Heart left ventricle (tissue), 16 donors: ENCODE results near the gene BMX. TPM values are rescaled to one million over a fixed set of nuclear protein-coding genes. Genes with fewer than 3 reads are reported as not detected.

ENCODE experiments used
- ATAC-seq, 4 donors: fragments of 200-7000 bp; cut with Tn5 transposase; one replicate each; pipeline ENCODE4 v1.9.1; 2020 to 2022; ENCODE audit warnings: moderate library complexity in 4 of 4, mild to moderate bottlenecking in 3 of 4, moderate number of reproducible peaks in 1 of 4
- DNase-seq, 5 donors: peaks; one replicate each; pipeline ENCODE4 v3.0.0-alpha.2; 2020
- H3K27ac ChIP-seq, 12 donors: fragments of 200-600 bp; sonication (generic) in 4 of 12; one replicate each; pipeline versions ENCODE4 v1.5.0 to v1.8.0; 2016 to 2022; ENCODE audit warnings: mild to moderate bottlenecking in 2 of 12
- H3K27me3 ChIP-seq, 9 donors: fragments of 200-600 bp; sonication (generic) in 2 of 9; one replicate each; pipeline versions ENCODE4 v1.5.1 to v1.8.0; 2016 to 2022; ENCODE audit warnings: mild to moderate bottlenecking in 3 of 9
- H3K36me3 ChIP-seq, 9 donors: fragments of 200-600 bp; sonication (generic) in 2 of 9; one replicate each; pipeline versions ENCODE4 v1.5.0 to v1.8.0; 2018 to 2022; ENCODE audit warnings: mild to moderate bottlenecking in 2 of 9
- H3K4me1 ChIP-seq, 12 donors: fragments of 200-600 bp; sonication (generic) in 4 of 12; one replicate each; pipeline versions ENCODE4 v1.5.0 to v1.8.0; 2016 to 2022; ENCODE audit warnings: mild to moderate bottlenecking in 3 of 12
- H3K4me3 ChIP-seq, 12 donors: fragments of 200-600 bp; sonication (generic) in 4 of 12; one replicate each; pipeline versions ENCODE4 v1.5.0 to v1.8.0; 2017 to 2022; ENCODE audit warnings: mild to moderate bottlenecking in 9 of 12, moderate library complexity in 4 of 12
- H3K9me3 ChIP-seq, 12 donors: fragments of 200-600 bp; sonication (generic) in 4 of 12; one replicate each; pipeline versions ENCODE4 v1.5.0 to v1.8.0; 2016 to 2022; ENCODE audit warnings: mild to moderate bottlenecking in 1 of 12
- POLR2A ChIP-seq, 2 donors: fragments of 450-650 bp; IDR thresholded peaks; one replicate each; pipeline ENCODE4 v1.6.1; 2017; ENCODE audit warnings: antibody characterized with exemption in 2 of 2, mild to moderate bottlenecking in 2 of 2, moderate library complexity in 2 of 2
- WGBS, 4 donors: extraction: QIAGEN DNeasy Blood & Tissue Kit in 2 of 4; methylation state at CpG; one replicate each; pipeline versions ENCODE4 v1.1.5 to v1.1.7; 2013 to 2018; 5-methylcytosine and 5-hydroxymethylcytosine counted together
- intact Hi-C, 10 donors: fragments of 100-400 bp; cut with DNase I; formaldehyde crosslinking; loops; one replicate each; pipeline versions ENCODE4 v1.11.1 to v1.14.2; 2022
- polyA plus RNA-seq, 2 donors: library from polyadenylated mRNA; stranded (reverse); fragments of 200-250 nt; gene quantifications; one replicate each; pipeline ENCODE4 v1.2.3, GENCODE V29; 2013
- total RNA-seq, 9 donors: library from RNA; depleted of rRNA in 2 of 9; stranded (reverse); fragments of >200 nt in 2 of 9; fragmentation: NEBNext Ultra II Directional in 3 of 9; extraction: Animal tissue kit (Norgen Biotek cat#: 25700) in 3 of 9; gene quantifications; one replicate each; pipeline versions ENCODE4 v1.1.0 to v1.2.4, GENCODE V29; 2016 to 2023
- TF ChIP-seq, protein P1 (sequence below), 12 donors: fragments of 200-600 bp; sonication (generic) in 4 of 12; IDR thresholded peaks; one replicate each; pipeline versions ENCODE4 v1.5.0 to v1.8.0; 2018 to 2022; ENCODE audit warnings: antibody characterized with exemption in 12 of 12, mild to moderate bottlenecking in 5 of 12
- donor health status: ischemic (EF 13 %, LVEDD 7.1; RV severe dilation, severe dysfunction).
- donor health status: healthy with polysubstance abuse.
- donor health status: DM: no; HTN: yes; CAD: no.
- donor health status: DM: no; HTN: no; CAD: no.
- donor health status: ischemic (EF 25% LVEDD 6.9; RV normal size, moderate dysfunction).
- donor health status: ischemic (EF 25% LVEDD 5.7; RV mildly dilated, moderate dysfunction).
- donor health status: healthy.
- donor health status: DM: yes; HTN: yes; CAD: no.
- donor health status: ischemic (EF 35%, LVEDD 5.7; RV mildly dilated, moderate dysfunction).
- donor health status: nonischemic (EF 11% LVEDD 7.7; RV severe dilation, severe dysfunction).
- donor health status: DM: yes; HTN: yes; CAD: no.
- donor health status: PGD.
- donor health status: ischemic (EF 29% LVEDD 5.4; RV normal size, mild dysfunction).
- donor health status: nonischemic (EF 23%, LVEDD 6.1; RV moderate dilation, normal function).

BMX gene
- total and polyA plus RNA-seq, 11 donors: 0.47 to 2.8 (median 1.3) TPM

DNA sequence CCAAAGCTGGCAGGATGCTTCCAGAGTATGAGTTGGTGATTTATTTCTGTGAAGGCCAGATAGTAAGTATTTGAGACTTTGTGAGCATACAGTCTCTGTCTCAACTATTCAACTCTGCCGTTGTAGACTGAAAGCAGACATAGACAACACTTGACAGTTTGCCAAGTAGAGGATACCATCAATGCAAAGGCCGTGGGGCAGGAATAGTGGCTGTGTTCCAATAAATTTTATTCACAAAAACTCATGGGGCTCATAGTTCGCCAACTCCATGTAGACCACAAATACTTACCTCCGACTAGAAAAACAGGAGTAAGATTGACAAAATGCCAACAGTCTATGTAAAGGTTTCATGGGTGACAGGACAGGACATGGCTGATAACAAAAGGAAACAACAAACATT lies 3.8 kb upstream of the BMX start:
- Histone ChIP-seq H3K9me3 (no peaks in the 10 kb centered on the region), H3K4me1 (peaks cover 0 to 13% (median 0%) of the 10 kb centered on the region in 12 donors), H3K27me3 (peaks cover 0 to 31% (median 0%) of the 10 kb centered on the region in 9 donors), H3K4me3 (no peak overlapping the region), H3K36me3 (no peaks in the 10 kb centered on the region), H3K27ac (no peak overlapping the region)
- intact Hi-C loops: loop anchor here in 8 of 10 donors (5.0 to 10.0 kb wide), 6 partner anchors 65 to 158 kb away; no protein-coding TSS in a partner anchor
- no peak for TF ChIP-seq POLR2A (IDR thresholded peaks at IDR 0.05)
- TF ChIP-seq, protein P1, sequence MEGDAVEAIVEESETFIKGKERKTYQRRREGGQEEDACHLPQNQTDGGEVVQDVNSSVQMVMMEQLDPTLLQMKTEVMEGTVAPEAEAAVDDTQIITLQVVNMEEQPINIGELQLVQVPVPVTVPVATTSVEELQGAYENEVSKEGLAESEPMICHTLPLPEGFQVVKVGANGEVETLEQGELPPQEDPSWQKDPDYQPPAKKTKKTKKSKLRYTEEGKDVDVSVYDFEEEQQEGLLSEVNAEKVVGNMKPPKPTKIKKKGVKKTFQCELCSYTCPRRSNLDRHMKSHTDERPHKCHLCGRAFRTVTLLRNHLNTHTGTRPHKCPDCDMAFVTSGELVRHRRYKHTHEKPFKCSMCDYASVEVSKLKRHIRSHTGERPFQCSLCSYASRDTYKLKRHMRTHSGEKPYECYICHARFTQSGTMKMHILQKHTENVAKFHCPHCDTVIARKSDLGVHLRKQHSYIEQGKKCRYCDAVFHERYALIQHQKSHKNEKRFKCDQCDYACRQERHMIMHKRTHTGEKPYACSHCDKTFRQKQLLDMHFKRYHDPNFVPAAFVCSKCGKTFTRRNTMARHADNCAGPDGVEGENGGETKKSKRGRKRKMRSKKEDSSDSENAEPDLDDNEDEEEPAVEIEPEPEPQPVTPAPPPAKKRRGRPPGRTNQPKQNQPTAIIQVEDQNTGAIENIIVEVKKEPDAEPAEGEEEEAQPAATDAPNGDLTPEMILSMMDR (IDR thresholded peaks at IDR 0.05): no peak
- WGBS, 4 donors: 41 to 51% (median 45%) methylated on average over 4 of the region's 4 CpGs
- ATAC-seq: no peak
- DNase-seq: no peak

DNA sequence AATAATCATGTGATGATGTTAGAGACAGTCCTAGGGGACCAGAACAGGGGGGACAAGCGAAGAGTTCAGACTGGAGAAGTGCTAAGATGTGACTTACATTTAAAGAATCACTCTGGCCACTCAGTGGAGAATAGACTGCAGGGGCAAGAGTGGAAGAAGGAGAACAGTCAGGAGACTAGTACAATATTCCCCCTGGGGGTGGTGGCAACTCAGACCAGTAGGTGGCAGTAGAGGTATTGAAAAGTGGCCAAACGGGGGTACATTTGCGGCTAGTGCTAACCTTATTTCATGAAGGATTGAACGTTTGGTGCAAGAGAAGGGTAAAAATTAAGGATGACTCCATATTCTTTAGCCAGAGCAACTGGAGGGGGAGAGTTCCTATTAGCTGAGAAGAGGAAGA lies 2.7 kb upstream of the BMX start:
- H3K4me1 ChIP-seq: peaks cover 0 to 13% (median 0%) of the 10 kb centered on the region in 12 donors
- H3K36me3 ChIP-seq: no peaks in the 10 kb centered on the region
- H3K27ac ChIP-seq: no peak overlapping the region
- ATAC-seq: peak in 1 of 4 donors; percentile 36
- TF ChIP-seq, protein P1 (IDR thresholded peaks at IDR 0.05): peak; percentile 39 to 63 (median 56)
- no peak for TF ChIP-seq POLR2A (IDR thresholded peaks at IDR 0.05)
- peaks cover 0 to 32% (median 0%) of the 10 kb centered on the region in 9 donors for H3K27me3 ChIP-seq
- H3K9me3 ChIP-seq: no peaks in the 10 kb centered on the region
- no peak overlapping the region for H3K4me3 ChIP-seq
- intact Hi-C loops: loop anchor here in 9 of 10 donors (1.0 to 10.0 kb wide), 8 partner anchors 64 to 157 kb away; no protein-coding TSS in a partner anchor
- DNase-seq: peak in 3 of 5 donors; percentile 26 to 34 (median 33)
- 11 to 19% (median 17%) methylated on average over 4 of the region's 4 CpGs for WGBS, 4 donors

DNA sequence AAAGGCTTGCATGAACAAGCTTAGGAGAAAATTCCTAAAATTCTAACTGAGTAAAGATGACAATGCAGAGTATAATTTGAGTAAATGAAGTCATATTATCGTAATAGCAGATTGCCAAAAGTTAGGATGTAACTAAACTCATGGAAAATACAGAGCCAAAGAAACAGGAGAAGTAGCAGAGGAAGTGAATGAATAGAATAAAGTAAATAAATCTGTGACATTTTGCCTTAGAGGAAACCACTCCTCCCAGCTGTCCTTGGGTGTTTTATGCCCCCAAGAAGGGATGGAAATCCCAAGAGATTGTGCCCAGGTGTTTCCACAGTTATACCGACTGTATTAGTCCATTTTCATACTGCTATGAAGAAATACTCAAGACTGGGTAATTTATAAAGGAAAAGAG lies 1.9 kb upstream of the BMX start:
- H3K36me3 ChIP-seq: no peaks in the 10 kb centered on the region
- DNase-seq: no peak
- H3K4me3 ChIP-seq: no peak overlapping the region
- intact Hi-C loops: loop anchor here in 9 of 10 donors (1.0 to 10.0 kb wide), 8 partner anchors 64 to 156 kb away; no protein-coding TSS in a partner anchor
- peaks cover 0 to 10% (median 0%) of the 10 kb centered on the region in 12 donors for H3K4me1 ChIP-seq
- no peak for ATAC-seq
- 47 to 73% (median 65%) methylated on average over 2 of the region's 2 CpGs for WGBS, 4 donors
- TF ChIP-seq, protein P1 (IDR thresholded peaks at IDR 0.05): no peak
- TF ChIP-seq POLR2A (IDR thresholded peaks at IDR 0.05): no peak
- H3K9me3 ChIP-seq: no peaks in the 10 kb centered on the region
- peaks cover 0 to 29% (median 0%) of the 10 kb centered on the region in 9 donors for H3K27me3 ChIP-seq
- H3K27ac ChIP-seq: no peak overlapping the region

DNA sequence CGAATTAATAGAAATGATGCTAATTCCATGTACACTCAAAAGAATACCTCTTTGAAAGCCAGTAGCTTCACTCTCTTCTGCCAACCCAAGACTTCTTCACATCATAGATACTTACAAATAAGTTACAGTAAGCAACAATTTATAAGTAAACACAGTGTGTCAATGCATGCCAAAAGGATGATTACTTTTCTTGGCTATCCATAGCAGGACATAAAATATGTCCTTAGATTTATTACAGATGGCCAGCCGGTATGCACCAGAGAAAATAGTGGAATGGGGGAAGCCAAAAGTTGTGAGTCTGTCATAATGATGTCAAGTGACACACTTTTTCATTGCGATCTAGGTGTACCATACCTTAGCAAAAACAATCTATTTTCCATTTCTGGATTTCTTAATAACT lies 631 bp upstream of the BMX start:
- intact Hi-C loops: loop anchor here in 9 of 10 donors (2.0 to 10.0 kb wide), 7 partner anchors 62 to 155 kb away; no protein-coding TSS in a partner anchor
- H3K27me3 ChIP-seq: peaks cover 0 to 30% (median 0%) of the 10 kb centered on the region in 9 donors
- no peak for TF ChIP-seq POLR2A (IDR thresholded peaks at IDR 0.05)
- TF ChIP-seq, protein P1 (IDR thresholded peaks at IDR 0.05): no peak
- no peaks in the 10 kb centered on the region for H3K9me3 ChIP-seq
- WGBS, 4 donors: 73 to 88% (median 79%) methylated on average over 3 of the region's 3 CpGs
- no peak overlapping the region for H3K4me3 ChIP-seq
- ATAC-seq (no peak), DNase-seq (no peak)
- H3K4me1 ChIP-seq: peaks cover 0 to 8% (median 0%) of the 10 kb centered on the region in 12 donors
- peak overlapping the region in 6 of 12 donors; percentile 1 to 64 (median 40) for H3K27ac ChIP-seq
- no peaks in the 10 kb centered on the region for H3K36me3 ChIP-seq
